ENCODE data around the gene PTPRF.

PTPRF gene

DNA sequence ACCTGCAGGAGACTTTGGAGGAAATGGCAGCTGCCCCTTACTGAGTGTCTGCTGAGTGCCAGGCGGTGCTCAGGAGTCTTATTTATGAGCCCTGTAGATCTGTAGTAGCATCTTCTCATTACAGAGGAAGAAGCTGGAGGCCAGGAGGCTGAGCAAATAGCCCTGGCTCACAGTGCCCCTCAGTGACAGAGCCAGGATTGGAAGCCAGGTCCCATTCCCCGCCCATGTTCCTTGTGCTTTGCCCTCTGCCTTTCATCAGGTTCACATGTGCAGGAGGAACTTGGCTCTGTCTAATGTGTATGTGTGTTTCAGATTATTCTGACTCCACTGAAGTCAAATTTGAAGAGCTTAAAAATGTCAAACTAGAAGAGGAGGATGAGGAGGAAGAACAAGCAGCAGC lies 140.5 kb downstream of the PTPRF start:
- no peak for DNase-seq (ENCODE audit: extremely low read depth, low read depth)
- H3K4me3 ChIP-seq (replicated peaks; ENCODE audit: low read depth, low read length) = no peak overlapping the region

DNA sequence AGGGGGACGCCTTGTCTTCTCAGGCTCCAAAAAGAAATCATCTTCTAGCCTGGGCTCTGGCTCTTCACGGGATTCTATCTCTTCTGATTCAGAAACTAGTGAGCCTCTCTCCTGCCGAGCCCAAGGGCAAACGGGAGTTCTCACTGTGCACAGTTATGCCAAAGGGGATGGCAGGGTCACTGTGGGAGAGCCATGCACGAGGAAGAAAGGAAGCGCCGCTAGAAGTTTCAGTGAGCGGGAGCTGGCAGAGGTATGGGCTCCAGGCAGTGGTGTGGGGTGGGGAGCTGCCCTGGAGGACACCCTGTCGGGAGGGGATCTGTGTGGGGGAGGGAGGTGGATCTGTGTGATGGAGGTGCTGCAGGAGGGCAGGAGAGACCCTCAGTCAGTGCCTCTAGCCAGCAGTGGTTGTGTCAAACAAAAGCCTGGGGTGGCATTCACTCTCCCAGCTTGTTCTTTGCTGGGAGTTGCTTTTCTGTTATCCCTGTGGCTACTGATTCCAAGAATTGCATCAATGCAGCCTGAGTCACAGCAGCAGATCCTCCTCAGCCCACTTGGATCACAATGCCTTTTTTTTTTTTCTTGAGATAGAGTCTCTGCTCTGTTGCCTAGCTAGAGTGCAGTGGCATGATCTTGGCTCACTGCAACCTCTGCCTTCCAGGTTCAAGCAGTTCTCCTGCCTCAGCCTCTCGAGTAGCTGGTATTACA lies 141.1 kb downstream of the PTPRF start:
- no peak for DNase-seq (ENCODE audit: extremely low read depth, low read depth)
- H3K4me3 ChIP-seq (replicated peaks; ENCODE audit: low read depth, low read length) = no peak overlapping the region
- TF ChIP-seq, protein P1, sequence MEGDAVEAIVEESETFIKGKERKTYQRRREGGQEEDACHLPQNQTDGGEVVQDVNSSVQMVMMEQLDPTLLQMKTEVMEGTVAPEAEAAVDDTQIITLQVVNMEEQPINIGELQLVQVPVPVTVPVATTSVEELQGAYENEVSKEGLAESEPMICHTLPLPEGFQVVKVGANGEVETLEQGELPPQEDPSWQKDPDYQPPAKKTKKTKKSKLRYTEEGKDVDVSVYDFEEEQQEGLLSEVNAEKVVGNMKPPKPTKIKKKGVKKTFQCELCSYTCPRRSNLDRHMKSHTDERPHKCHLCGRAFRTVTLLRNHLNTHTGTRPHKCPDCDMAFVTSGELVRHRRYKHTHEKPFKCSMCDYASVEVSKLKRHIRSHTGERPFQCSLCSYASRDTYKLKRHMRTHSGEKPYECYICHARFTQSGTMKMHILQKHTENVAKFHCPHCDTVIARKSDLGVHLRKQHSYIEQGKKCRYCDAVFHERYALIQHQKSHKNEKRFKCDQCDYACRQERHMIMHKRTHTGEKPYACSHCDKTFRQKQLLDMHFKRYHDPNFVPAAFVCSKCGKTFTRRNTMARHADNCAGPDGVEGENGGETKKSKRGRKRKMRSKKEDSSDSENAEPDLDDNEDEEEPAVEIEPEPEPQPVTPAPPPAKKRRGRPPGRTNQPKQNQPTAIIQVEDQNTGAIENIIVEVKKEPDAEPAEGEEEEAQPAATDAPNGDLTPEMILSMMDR (IDR thresholded peaks at IDR 0.05; ENCODE audit: low read depth, low read length, missing control alignments) = no peak

More for the DNA sequence above, 140.5 kb downstream of the PTPRF start:
- TF ChIP-seq, protein P1 (IDR thresholded peaks at IDR 0.05; ENCODE audit: low read depth, low read length, missing control alignments) = no peak

DNA sequence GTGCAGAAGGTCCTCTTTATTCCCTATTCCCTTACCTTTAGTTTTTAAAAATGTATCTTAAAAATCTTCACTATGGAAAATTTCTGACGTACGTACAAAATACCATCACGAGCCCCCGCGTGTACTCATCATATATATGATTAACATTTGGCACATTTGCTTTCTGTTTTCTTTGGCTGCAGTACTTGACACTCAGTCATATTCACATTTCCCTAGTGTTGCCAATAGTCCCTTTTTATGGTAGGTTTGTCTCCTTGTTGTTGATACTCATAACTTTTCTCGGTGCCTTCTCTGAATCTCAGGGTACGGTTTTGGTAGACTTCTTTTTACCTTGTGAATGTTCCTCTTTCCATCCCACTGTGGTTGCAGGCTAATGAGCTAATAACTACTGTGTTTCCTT lies 142.6 kb downstream of the PTPRF start:
- DNase-seq (ENCODE audit: extremely low read depth, low read depth) = no peak
- H3K4me3 ChIP-seq (replicated peaks; ENCODE audit: low read depth, low read length) = no peak overlapping the region
- TF ChIP-seq, protein P1 (IDR thresholded peaks at IDR 0.05; ENCODE audit: low read depth, low read length, missing control alignments) = no peak

Data from HFF-Myc (cell line).